GM19035 (cell line): ENCODE data around the gene COA1.
"Not testable (repeated sequence)": the region's sequence is repeated elsewhere in the genome, so short reads cannot be mapped to it uniquely, and the experiment has no call there.

ENCODE experiments used
- ATAC-seq: cut with Tn5 transposase; IDR thresholded peaks from one replicate; pipeline ENCODE4 v1.9.1; 2021; ENCODE audit not compliant: unreplicated experiment

Gene COA1

DNA sequence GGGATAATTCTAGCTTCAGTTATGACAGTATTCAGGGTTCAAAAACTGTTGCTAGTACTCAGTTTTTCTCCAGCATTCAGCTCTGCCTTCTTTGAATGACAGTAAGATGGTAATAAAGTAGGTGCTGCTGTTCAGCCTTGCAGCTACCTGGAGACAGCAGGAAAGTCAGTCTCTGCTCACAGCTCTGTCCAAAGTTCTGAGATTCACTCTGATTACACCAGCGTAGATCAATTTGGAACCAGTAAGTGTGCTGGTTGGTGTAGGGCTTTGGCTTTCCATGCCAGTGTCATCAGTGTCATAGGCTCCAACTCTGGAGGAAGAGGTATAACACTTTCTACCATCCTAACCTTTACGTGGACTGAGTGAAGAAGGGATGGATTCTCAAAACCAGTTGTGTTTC is 120.2 kb downstream of the COA1 start:
- ATAC-seq = no peak

- ATAC-seq = no peak
These were observed 125.1 kb downstream of the COA1 start for GRCh38 chr7:43604251-43604650.

GRCh38 chr7:43602256-43602655 is 127.1 kb downstream of the COA1 start:
- no peak for ATAC-seq

DNA sequence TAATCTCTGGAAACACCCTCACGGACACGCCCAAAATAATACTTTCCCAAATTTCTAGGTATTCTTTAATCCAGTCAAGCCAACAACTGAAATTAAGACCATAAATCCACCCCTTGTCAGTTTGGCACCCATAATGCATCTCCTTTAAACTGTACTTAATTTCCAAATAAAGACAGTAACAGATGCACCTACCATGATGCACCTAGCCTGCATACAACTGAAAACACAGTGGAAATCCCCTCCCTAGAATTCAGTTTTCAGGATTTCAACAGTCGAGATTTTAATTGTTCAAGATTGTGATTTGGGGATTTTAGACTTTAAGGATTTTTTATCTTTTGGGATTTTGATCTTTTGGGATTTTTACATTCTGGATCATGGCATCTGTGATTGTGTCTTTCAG is 129.3 kb downstream of the COA1 start:
- ATAC-seq = no peak

DNA sequence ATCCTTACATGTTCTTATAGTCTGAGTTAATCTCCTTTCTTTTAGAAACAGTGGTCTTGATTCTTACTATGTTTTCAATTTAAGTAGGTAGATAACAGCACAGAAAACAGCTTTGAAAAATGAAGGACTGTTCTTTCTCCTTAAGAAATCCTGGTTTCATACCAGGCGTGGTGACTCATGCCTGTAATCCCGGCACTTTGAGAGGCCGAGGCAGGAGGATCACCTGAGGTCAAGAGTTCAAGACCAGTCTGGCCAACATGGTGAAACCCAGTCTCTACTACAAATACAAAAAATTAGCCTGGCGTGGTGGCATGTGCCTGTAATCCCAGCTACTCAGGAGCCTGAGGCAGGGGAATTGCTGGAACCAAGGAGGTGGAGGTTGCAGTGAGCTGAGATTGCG is 132.9 kb downstream of the COA1 start:
- ATAC-seq = not testable (repeated sequence)

DNA sequence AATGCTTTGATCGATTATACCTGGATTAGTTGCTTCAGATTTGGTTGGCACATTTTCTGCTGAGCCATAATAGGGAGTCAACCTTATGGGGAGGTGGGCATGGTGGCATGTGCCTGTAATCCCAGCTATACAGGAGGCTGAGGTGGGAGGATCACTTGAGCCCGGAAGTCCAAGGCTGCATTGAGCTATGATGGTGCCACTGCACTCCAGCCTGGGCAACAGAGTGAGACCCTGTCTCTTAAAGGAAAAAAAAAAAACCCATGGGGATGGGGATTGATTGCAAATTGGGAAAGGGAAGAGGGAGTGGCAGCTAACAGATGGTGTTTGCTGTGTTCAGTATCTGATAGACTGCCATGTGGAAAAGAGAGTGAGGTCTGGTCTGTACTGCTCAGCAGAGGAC is 135.3 kb downstream of the COA1 start:
- no peak for ATAC-seq

DNA sequence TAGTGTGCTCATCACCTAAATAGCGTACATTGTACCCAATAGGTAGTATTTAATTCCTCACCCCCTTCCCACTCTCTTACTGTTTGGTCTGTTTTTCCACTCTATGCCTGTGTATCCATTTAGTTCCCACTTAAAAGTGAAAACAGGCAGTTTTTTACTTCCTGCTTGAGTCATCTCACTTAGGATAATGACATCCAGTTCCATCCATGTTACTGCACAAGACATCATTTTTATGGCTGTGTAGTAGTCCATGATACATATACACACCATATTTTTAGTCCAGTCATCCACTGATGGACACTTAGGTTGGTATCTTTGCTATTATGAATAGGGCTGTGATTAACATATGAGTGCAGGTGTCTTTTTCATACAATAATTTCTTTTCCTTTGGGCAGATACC is 136.3 kb downstream of the COA1 start:
- ATAC-seq = no peak

DNA sequence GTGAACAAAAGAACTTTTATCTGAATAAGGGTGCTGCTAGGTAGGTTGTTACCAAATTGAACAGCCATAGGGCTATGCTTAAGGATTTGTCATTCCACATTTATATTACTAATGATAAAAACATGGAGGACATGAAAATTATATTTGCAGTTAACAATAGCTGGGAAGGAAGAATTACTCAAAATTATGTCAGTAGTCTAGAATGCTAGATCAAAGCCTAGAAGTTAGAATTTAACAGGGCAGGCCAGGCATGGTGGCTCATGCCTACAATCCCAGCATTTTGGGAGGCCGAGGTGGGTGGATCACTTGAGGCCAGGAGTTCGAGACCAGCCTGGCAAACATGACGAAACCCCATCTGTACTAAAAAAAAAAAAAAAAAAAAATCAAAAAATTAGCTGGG is 137.0 kb downstream of the COA1 start:
- no peak for ATAC-seq

DNA sequence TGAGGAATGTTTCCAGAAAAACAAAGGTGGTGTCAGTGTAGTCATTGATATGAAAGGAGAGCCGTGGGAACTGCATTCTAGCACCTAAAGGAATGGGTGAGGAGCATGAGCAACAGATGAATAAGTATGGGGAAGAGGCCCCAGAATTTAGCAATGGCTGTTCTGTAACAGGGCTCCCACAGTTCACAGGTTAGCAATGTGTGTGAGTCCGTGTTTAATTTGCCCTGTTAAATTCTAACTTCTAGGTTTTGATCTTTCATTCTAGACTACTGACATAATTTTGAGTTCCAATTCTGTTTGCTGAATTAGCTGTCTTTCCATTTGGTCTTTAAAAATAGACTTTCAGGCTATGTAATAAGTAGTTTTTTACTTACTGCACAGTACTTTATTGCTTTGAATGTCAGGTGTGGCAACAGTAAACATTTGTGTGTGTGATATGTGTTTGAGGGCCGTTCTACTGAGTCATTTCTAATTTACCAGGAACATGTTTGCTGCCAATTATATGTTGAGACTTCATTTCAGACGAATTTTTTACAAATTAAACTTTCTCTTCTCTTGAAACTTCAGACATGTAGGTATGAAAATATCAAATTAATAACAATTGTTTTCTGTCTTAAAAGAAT is 137.7 kb downstream of the COA1 start:
- ATAC-seq = no peak

- ATAC-seq = peak; percentile 63
These were observed 138.3 kb downstream of the COA1 start for GRCh38 chr7:43590862-43591557.

- ATAC-seq = no peak
These were observed 139.6 kb downstream of the COA1 start for GRCh38 chr7:43589728-43590127.
